Measurements from ENCODE around the gene LRRC36. TPM values are rescaled to one million over a fixed set of nuclear protein-coding genes. Genes with fewer than 3 reads are reported as not detected.

LRRC36 gene
- total RNA-seq, 1 donor from 2014 or later: not detected

GRCh38 chr16:67395458-67396158 lies 69.0 kb downstream of the LRRC36 start:
- H3K27me3 ChIP-seq (ENCODE audit: low read depth): peaks cover 19% of the 10 kb centered on the region

DNA sequence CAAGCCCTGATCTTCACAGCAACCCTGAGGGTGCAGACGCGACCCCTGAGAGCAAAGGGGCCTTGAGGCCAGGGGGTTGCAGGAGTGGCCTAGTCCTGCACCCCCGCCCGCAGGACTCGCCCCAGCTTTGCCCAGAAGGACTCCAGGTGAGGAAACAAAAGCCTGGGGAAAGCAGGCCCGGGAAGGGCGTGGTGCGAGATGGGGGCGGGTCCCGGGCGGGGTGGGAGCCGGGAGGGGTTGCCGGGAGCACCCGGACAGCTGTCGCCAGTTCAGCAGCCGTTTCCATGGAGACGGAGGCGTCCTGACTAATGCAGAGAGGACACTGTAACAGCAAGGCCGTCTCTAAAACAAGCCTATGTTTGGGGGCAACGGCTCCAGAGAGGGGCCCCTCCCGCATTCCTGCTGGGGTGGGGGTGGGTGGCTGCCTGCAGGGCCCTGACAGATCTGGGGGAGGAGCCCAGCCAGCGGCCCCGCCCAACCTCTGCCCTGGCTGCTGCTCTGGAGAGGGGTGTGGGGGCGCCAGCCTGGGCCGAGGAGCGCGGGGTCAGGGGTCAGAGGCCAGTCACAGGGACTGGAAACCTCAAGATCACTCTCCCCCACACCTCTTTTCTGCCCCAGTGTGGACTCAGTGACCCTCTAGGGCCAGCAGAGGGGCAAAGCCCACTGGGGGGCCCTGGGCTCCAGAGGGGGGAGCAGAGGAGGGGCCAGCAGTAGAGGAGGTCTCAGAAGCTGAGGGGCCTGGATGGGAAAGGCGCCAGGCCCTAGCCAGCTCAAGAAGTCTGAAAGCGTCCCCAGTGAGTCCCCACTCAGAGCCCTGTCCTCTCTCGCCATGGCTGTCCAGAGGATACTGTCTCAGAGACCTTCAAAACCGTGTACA lies 69.8 kb downstream of the LRRC36 start:
- no peak for TF ChIP-seq CTCF (IDR thresholded peaks at IDR 0.05; ENCODE audit: borderline replicate concordance)
- Histone ChIP-seq H3K36me3 (no peaks in the 10 kb centered on the region), H3K27ac (replicated peaks) (peak overlapping the region; percentile 72), H3K4me3 (peak overlapping the region; percentile 7), H3K27me3 (ENCODE audit: low read depth) (peaks cover 19% of the 10 kb centered on the region), H3K9me3 (replicated peaks) (no peaks in the 10 kb centered on the region), H3K4me1 (peaks cover 80% of the 10 kb centered on the region)
- peak; percentile 79 for DNase-seq
- intact Hi-C loops (cut with micrococcal nuclease): no loop called here

More at GRCh38 chr16:67395458-67396158, 69.0 kb downstream of the LRRC36 start:
- Histone ChIP-seq H3K4me1 (peaks cover 85% of the 10 kb centered on the region), H3K9me3 (replicated peaks) (no peaks in the 10 kb centered on the region), H3K36me3 (no peaks in the 10 kb centered on the region), H3K27ac (replicated peaks) (peak overlapping the region; percentile 72), H3K4me3 (peak overlapping the region; percentile 7)
- intact Hi-C loops (cut with micrococcal nuclease): no loop called here
- no peak for TF ChIP-seq CTCF (IDR thresholded peaks at IDR 0.05; ENCODE audit: borderline replicate concordance)
- DNase-seq: no peak

- intact Hi-C loops (cut with micrococcal nuclease): no loop called here
- Histone ChIP-seq H3K36me3 (no peaks in the 10 kb centered on the region), H3K27me3 (ENCODE audit: low read depth) (peaks cover 19% of the 10 kb centered on the region), H3K4me1 (peaks cover 72% of the 10 kb centered on the region), H3K9me3 (replicated peaks) (no peaks in the 10 kb centered on the region), H3K27ac (replicated peaks) (peak overlapping the region; percentile 72), H3K4me3 (no peak overlapping the region)
- no peak for TF ChIP-seq CTCF (IDR thresholded peaks at IDR 0.05; ENCODE audit: borderline replicate concordance)
- peak; percentile 78 for DNase-seq
Observed at GRCh38 chr16:67397036-67397801, 70.6 kb downstream of the LRRC36 start.

GRCh38 chr16:67397812-67398545 lies 71.4 kb downstream of the LRRC36 start:
- H3K27ac ChIP-seq (replicated peaks): peak overlapping the region; percentile 72
- H3K27me3 ChIP-seq (ENCODE audit: low read depth): peaks cover 19% of the 10 kb centered on the region
- TF ChIP-seq CTCF (IDR thresholded peaks at IDR 0.05; ENCODE audit: borderline replicate concordance): no peak
- peaks cover 64% of the 10 kb centered on the region for H3K4me1 ChIP-seq
- intact Hi-C loops (cut with micrococcal nuclease): no loop called here
- no peak overlapping the region for H3K4me3 ChIP-seq
- no peaks in the 10 kb centered on the region for H3K36me3 ChIP-seq
- DNase-seq: no peak
- H3K9me3 ChIP-seq (replicated peaks): no peaks in the 10 kb centered on the region
